Limb (tissue), 2 donors: ENCODE data around the gene DISC1.
"Not testable (repeated sequence)": the region's sequence is repeated elsewhere in the genome, so short reads cannot be mapped to it uniquely, and the experiment has no call there.

Experiments
- DNase-seq, 2 donors: peaks; one replicate each; pipeline ENCODE4 v3.0.0-alpha.2; 2016; ENCODE audit errors: extremely low spot score in 2 of 2

DISC1 gene

DNA sequence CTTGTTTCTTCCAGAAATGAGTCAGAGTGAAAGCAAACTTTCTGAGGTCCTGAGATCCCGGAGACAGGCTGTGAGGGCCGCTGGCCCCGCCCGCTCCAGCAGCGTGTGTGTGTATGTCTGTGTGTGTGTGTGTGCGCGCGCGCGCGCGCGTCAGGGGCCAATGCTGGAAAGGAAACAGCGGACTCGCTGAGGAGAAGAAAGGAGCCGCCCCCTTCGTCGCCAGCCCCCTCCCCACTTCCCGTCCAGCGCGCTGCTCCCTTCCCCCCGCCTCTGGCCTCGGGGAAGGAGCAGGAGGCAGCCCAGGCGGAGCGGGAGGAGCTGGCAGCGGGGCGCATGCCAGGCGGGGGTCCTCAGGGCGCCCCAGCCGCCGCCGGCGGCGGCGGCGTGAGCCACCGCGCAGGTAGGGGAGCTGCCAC lies at the start of gene DISC1:
Gene DISC1 (plus strand): TSS at position 256 of the 416 bp plus-strand sequence. CDS start 78 bp downstream, at position 334.
- peak; percentile 91 to 92 for DNase-seq

DNA sequence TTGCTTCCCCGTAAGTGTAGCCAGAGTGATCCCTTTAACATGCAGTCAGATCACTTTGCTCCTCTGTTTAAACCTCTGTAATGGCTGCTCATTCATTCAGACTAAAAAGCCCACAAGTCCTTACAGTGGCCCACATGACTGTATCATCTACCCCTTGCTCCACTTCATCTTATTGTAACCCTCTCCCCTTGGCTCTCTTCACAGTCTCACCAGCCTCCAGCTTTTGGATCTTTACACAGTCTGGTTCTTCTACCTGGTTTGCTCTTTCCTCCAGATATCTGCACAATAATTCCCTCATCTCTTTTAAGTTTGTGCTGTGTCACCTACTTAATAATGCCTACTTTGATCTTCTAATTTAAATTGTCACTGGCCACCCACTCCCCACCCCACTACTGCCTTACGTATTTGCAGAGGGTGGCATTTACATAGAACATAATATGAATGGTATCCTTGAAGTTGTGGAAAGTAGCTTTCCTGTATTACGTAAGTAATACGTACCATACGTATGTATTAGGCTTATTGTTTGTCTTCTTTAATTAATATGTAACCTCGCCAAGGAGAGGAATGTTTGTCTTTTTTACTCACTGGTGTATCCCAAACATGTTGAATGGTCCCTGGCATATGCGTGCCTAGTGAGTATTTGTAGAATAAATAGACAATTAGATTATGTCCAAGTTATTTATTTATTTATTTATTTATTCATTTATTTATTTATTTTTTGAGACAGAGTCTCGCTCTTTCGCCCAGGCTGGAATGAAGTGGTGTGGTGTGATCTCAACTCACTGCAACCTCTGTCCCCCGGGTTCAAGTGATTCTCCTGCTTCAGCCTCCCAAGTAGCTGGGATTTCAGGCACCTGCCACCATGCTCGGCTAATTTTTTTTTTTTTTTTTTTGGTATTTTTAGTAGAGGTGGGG lies 49.5 kb upstream of the DISC1 start:
- DNase-seq = no peak

DNA sequence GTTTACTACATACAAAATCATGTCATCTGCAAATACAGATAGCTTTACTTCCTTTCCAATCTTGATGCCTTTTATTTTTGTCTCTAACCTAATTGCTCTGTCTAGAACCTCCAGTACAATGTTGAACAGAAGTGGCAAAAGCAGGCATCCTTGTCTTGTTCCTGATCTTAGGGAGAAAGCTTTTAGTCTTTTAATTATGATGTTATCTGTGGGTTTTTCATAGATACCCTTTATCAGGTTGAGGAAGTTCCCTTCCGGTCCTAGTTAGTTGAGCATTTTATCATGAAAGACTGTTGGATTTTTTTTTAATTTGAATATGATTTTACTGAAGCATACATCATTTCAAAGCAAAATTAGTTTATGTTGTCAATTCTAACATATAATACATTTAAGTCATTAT lies 45.7 kb upstream of the DISC1 start:
- no peak for DNase-seq

DNA sequence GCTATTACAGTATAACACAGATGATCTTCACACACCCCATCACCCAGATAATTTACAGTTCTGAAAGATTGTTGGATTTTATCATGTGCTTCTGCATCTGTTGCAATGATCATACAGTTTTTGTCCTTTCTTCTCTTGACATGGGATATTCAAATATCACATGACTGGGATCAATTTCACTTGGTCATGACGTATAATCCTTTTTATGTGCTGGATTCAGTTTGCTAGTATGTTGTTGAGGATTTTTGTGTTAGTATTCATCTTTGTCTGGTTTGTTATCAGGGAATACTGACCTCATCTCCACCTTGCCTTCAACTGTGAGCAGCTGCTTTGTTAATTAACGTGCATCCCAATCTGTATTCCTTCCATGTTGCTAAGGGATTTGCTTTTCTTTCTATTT lies 44.7 kb upstream of the DISC1 start:
- DNase-seq = no peak

DNA sequence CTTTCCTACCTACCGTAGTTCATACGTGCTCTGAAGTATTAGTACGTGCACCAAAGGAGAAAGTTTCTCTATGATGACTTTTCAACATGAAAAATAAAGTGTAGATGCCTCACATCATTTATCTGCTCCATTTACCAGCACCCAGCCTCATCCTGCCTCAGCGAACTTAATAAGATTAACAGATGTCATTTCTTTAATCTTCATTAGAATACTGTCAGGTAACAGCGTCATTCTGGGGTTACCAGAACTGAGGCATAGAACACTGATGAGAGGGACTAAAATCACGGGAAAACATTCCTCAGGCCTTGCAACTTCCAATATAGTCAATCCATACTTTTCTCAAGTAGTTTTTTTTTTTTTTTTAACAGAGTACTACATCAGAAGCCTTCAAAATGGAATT lies 43.2 kb upstream of the DISC1 start:
- DNase-seq = no peak

DNA sequence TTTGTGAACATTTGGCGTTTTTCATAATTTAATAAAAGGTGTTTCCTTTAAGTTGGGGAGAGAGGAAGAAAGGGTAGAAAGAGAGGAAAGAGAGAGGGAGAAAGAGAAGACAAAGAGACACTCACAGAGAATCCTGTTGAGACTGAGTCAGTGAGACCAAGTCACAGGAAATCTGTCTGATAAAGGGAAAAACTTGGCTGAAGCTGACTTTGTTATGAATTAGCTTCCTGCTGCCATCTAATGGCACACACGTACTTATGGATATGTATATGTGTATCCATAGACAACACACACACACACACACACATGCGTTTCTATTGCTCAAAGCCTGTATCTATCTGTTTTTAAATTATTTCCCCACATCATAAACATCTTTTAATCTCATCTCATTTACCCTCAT lies 42.5 kb upstream of the DISC1 start:
- DNase-seq = no peak

DNA sequence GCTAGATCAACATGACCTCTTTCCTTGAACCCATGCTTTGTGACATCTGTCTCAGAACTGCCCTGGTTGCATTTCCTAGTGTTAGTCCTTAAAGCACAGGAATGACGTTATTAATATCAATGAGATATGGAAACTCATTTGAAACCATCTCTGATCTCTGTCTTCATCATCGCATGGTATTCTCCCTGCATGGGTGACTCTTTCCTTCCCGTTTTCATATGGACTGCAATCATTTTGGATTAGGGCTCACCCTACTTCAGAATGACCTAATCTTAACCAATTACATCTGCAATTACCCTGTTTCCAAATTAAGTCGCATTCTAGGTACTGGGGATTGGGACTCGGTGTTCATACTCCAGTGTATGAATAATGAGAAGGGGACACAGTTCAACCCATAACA lies 41.7 kb upstream of the DISC1 start:
- DNase-seq = no peak

DNA sequence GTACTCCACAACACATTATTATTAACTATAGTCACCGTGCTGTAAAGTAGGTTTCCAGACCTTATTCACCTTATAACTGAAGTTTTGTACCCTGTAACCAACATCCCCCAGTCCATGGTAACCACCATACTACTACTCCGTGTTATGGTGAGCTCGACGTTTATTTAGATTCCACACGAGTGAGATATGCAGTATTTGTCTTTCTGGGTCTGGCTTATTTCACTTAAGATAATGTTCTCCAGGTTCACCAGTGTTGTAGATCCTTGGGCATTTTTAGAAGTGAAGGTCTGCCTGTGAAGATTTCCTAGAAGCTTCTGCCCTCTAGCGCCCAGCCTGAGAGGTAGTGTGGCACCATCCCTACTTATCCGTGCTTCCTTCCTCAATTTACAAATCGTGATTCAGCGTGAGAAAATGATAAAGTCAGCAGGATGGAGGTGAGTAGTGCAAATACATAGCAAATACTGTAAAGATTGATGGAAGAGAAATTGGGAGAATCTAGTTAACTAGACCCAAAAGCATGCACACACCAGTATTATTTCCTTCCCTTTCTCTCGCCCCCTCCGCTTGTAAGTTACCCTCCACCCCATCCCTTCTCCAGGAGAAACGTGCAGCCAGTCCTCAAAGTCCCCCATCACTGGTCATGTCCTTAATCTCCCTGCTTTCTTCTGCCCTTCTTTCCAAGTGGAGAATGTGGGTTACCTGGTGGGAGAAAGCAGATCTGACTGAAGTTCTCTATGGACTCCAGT lies 36.0 kb upstream of the DISC1 start:
- peak in 1 of 2 donors; percentile 44 for DNase-seq

DNA sequence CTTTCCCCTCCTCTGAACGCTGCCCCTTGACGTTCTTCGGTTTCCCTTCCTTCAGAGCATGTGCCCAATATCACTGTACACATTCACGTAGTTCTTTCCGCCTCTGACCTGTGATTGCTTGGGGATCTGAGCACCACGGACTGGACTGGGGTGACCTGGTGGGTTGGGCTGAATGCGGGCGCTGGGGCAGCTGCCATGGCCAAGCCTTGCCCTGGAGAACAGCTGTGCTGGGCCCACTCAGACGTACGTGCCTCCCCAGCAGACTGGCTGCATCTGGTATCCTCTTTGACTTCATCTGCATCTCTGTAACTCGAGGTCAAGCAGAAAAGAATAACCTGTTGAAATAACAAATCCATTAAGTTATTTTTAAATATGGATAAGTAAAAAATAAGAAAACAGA lies 35.1 kb upstream of the DISC1 start:
- no peak for DNase-seq

DNA sequence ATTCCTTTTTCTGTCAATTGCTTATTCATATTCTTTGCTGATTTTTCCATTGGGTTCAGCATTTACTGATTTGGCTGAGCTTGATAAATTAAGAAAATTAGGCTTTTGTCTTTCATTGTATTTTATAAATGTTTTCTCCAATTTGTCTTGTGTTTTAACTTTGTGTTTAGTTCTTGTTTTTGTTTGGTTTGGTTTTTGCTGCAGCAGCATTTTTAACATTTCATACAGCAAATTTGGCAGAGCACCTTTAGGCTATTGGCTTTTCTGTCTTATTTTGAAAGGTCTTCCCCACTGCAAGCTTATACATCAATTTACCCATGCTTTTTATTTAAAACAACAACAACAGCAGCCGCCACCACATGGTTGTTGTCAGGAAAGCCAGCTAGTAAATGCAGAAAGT lies 33.8 kb upstream of the DISC1 start:
- no peak for DNase-seq

DNA sequence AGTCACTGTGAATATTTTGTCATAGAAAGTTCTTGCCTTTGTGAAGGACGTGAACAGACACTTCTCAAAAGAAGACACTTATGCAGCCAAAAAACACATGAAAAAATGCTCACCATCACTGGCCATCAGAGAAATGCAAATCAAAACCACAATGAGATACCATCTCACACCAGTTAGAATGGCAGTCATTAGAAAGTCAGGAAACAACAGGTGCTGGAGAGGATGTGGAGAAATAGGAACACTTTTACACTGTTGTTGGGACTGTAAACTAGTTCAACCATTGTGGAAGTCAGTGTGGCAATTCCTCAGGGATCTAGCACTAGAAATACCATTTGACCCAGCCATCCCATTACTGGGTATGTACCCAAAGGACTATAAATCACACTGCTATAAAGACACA lies 33.3 kb upstream of the DISC1 start:
- not testable (repeated sequence) for DNase-seq

DNA sequence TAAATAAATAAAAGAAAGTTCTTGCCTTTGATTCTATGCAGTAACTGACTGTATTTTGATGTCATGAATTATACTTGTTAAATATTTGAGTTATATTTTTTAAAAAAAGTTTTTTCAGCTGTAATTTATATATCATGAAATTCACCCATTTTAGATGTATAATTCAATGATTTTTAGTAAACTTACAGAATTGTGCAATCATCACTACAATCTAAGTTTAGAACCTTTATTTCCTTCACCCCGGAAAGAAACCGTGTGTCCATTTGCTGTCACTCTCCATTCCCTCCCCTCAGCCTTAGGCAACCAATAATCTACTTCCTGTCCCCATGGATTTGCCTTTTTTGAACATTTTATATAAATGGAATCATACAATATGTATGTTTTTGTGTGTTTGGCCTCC lies 32.5 kb upstream of the DISC1 start:
- DNase-seq = no peak

DNA sequence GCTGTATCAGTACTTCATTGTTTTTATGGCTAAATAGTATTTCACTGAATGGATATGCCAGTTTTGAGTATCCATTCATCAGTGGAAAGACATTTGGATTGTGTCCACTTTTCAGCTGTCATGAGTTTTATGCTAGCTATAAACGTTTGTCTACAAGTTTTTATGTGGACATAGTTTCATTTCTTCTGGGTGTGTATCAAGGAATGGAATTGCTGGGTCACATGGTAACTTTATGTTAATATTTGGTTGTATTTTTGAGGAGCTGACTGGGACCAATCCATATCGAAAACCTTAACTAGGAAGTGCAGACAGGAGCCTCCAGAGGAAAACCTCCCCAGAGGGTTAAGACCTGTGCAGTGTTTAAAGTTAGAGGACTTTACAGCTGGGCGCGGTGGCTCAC lies 31.8 kb upstream of the DISC1 start:
- no peak for DNase-seq

DNA sequence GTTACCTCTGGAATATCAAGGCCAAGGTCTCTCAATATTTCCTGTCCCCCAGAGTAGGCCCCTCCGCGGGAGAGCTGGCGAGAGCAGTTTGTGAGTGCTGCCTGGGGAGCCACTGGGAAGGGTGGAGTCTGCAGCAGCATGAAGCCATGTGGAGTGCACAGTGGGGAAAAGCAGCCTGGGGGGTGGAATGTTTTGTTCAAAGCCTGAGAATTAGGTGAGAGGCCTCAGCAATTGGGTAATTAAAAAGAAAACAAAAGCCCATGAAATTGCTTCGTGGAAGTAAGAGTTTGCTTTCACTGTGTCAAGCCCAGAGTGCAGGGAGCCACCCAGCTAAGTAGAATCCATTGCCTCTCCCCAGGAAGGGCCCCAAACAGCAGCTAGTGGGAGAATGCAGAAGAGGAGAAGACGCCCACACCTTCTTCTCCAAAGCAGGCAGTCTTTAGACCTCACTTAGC lies 30.2 kb upstream of the DISC1 start:
- no peak for DNase-seq

DNA sequence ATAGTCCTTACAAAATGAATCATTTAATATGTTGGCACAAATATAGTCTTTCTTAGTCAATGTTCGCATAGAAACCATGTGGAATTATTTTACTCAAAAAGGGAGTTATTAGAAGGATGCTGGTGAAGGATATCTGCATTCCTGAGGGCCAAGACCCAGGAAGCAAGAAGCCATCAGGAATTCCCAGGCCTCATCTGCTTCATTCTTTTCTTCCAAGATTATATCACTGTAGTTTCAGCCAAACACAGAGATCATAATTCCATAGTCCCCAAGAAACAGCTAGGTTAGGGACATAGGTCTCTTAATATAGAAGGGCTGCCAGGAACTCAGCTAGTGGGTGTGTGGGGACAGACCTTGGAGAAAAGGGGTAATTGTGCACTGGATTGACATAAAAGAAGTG lies 28.6 kb upstream of the DISC1 start:
- DNase-seq = no peak

DNA sequence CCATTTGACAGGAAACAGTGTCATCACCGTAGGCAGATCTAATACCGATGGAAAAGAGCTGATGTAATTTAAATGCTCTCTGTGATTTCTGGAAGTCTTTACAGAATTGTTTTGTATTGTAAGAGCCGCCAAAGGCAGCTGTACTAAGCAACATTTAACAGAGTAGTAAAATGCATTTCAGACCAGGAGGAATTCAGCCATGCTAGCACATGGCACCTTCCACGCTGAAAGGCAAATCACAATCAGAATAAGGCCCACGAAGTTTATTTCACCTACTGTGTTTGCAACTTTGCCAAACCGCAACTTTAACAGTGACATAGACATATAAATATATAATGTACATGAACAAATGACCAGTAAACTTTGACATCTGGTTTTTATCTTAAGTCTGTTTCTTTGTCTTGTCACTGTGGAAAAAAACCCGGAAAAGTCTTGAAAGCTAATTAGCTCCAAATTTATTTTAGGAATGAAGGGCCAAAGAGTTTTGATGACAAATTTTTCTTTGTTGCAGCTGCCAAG lies 26.1 kb upstream of the DISC1 start:
- peak in 1 of 2 donors; percentile 47 for DNase-seq

DNA sequence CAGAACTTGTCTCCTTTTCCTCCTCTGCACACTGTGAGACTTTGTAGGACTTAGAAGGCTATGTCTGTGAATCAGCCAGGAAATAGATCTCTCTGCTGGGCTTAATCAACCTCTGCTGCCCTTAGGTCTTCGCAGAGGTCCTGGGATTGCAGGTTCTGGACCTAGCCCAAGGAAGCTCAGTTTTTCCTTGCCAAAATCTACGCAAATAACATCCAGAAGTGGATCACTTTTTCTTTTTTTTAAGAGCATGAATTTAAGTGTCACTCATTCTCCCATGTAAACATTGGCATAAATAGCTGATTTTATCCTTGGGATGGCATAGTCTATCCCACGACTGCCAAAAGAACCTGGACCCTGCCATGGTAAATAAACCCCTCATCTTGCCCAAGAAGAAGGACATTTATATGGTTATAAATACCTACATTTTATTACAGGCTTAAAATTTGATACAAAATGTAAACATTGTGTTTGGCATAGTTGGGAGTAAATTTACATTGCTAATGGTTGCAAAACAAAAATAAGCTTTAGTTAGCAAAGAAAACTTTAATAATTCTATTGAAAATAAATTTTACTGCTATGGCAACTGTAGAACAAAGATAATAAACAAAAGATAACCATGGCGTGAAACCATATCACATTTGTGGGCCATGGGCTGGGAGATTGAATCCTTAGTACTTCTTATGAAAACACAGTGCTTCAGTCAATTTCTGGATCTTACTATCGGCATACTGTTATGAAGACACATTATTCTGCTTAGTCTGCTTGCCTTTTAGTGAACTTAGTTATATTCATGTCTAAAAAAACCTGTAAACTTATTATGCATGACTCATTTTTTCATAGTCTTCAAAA lies 24.5 kb upstream of the DISC1 start:
- DNase-seq = no peak

DNA sequence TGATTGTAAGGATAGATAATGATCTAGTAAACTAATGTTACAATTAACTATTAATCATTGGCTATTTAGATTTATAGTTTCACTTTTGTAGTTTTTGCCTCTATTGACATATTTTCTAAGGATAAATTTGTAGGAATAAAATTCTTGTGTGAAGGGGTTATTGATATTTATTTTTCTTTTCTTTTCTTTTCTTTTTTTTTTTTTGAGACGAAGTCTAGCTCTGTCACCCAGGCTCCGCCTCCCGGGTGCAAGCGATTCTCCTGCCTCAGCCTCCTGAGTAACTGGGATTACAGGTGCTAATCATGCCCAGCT lies 24.0 kb upstream of the DISC1 start:
- no peak for DNase-seq

DNA sequence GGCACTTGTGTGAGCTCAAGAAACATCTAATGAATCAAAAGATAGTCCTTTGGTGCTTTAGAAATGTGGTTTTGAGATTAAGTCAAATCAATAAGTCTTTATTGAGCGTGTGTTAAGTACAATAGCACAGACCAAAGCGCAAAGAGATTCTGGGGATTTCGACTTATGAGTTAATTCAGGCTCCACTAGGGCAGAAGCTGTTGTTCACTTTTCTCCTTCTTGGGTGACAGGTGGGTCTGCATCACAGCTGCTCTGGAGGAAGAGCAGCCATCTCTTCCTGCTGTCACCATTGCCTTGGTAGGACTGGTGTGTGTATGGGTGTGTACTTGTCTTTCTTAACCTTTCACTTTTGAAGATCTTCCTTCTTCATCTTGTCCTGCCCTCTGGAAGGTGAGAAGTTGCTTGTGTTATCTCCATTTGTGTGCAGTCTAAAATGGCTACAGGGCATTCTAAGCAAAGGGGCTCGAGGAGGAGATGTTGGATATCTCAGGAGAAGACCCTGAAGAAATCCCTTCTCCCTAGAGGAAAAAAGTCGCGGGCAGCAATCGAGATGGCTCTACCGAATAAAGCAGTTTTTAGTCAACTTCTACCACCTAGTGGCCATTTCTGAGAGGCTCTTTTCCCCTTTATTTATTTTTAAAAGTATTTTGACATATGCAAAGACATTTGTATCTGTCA lies 22.9 kb upstream of the DISC1 start:
- peak; percentile 48 to 61 for DNase-seq

DNA sequence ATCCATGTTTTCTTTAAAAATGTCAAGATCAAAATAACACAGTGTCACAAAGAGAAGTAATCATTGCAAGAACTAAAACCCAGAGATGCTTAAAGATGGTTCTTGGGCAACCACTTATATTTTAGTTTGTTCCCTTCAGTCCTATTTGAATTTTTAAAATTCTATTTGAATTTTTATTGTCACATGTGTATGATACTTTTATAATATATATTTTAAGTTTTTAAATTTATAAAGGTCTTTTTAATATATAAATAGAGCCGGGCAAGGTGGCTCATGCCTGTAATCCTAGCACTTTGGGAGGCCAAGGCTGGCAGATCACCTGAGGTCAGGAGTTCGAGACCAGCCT lies 22.3 kb upstream of the DISC1 start:
- DNase-seq = no peak
